Liver (tissue), 9 donors: ENCODE data around the gene AMER2. TPM values are rescaled to one million over a fixed set of nuclear protein-coding genes. Genes with fewer than 3 reads are reported as not detected.

Experiments
- DNase-seq: peaks from one replicate; pipeline ENCODE4 v3.0.0-alpha.2; 2017; ENCODE audit warnings: low spot score
- H3K27ac ChIP-seq, 2 donors: one replicate each; pipeline ENCODE4 v1.7.0; 2013; ENCODE audit warnings: inconsistent platforms in 2 of 2, low read length in 2 of 2, control low read depth in 1 of 2, low read depth in 1 of 2, mild to moderate bottlenecking in 1 of 2
- H3K27me3 ChIP-seq, 4 donors: one replicate each; pipeline versions ENCODE4 v1.6.1 to v1.7.0; 2013; ENCODE audit warnings: low read length in 3 of 4, inconsistent platforms in 1 of 4, mild to moderate bottlenecking in 1 of 4, moderate library complexity in 1 of 4; ENCODE audit not compliant: control insufficient read depth in 4 of 4, insufficient read depth in 4 of 4
- H3K36me3 ChIP-seq, 4 donors: one replicate each; pipeline versions ENCODE4 v1.6.1 to v1.7.0; 2013; ENCODE audit warnings: low read length in 3 of 4, mild to moderate bottlenecking in 3 of 4, low read depth in 1 of 4, moderate library complexity in 1 of 4; ENCODE audit not compliant: control insufficient read depth in 4 of 4, insufficient read depth in 3 of 4
- H3K4me1 ChIP-seq, 4 donors: one replicate each; pipeline versions ENCODE4 v1.6.1 to v1.7.0; 2013; ENCODE audit warnings: low read length in 3 of 4, mild to moderate bottlenecking in 3 of 4, moderate library complexity in 1 of 4; ENCODE audit not compliant: control insufficient read depth in 4 of 4, insufficient read depth in 4 of 4
- H3K4me3 ChIP-seq, 3 donors: one replicate each; pipeline versions ENCODE4 v1.6.1 to v1.7.0; 2013; ENCODE audit warnings: low read length in 3 of 3, control low read depth in 1 of 3, low read depth in 1 of 3, mild to moderate bottlenecking in 1 of 3
- H3K9ac ChIP-seq, 2 donors: one replicate each; pipeline ENCODE4 v1.7.0; 2013; ENCODE audit warnings: low read length in 2 of 2, mild to moderate bottlenecking in 2 of 2, moderate library complexity in 2 of 2, control low read depth in 1 of 2, low read depth in 1 of 2
- H3K9me3 ChIP-seq, 4 donors: one replicate each; pipeline versions ENCODE4 v1.6.1 to v1.7.0; 2013; ENCODE audit warnings: low read length in 3 of 4; ENCODE audit not compliant: control insufficient read depth in 4 of 4
- ATF3 ChIP-seq: IDR thresholded peaks from 2 replicates; pipeline ENCODE4 v1.6.1; 2016; ENCODE audit warnings: antibody characterized with exemption
- CTCF ChIP-seq: fragments of 150-350 bp; IDR thresholded peaks from 2 replicates; pipeline ENCODE4 v1.5.1; 2017; ENCODE audit warnings: improper control_type of control experiment, low read depth, low read length; ENCODE audit not compliant: missing input control
- EGR1 ChIP-seq, 2 donors: IDR thresholded peaks; 2 replicates each; pipeline ENCODE4 v1.6.1; 2016 to 2018; ENCODE audit warnings: antibody characterized with exemption in 2 of 2, low read depth in 2 of 2
- FOXA1 ChIP-seq: IDR thresholded peaks from 2 replicates; pipeline ENCODE4 v1.6.1; 2016; ENCODE audit warnings: antibody characterized with exemption
- FOXA2 ChIP-seq: IDR thresholded peaks from 2 replicates; pipeline ENCODE4 v1.6.1; 2016; ENCODE audit warnings: antibody characterized with exemption
- GABPA ChIP-seq, 2 donors: IDR thresholded peaks in 1 of 2; conservative IDR thresholded peaks in 1 of 2; 2 replicates each; pipeline ENCODE4 v1.6.1; 2016; ENCODE audit warnings: antibody characterized with exemption in 2 of 2, mild to moderate bottlenecking in 1 of 2, moderate library complexity in 1 of 2
- HNF4G ChIP-seq: IDR thresholded peaks from 2 replicates; pipeline ENCODE4 v1.6.1; 2016; ENCODE audit warnings: antibody characterized with exemption
- MAX ChIP-seq: IDR thresholded peaks from 2 replicates; pipeline ENCODE4 v1.6.1; 2016; ENCODE audit warnings: antibody characterized with exemption
- NR2F2 ChIP-seq: IDR thresholded peaks from 2 replicates; pipeline ENCODE4 v1.6.1; 2016; ENCODE audit warnings: antibody characterized with exemption
- REST ChIP-seq: IDR thresholded peaks from 2 replicates; pipeline ENCODE4 v1.6.1; 2016; ENCODE audit warnings: antibody characterized with exemption, mild to moderate bottlenecking
- RXRA ChIP-seq, 2 donors: IDR thresholded peaks; 2 replicates each; pipeline ENCODE4 v1.6.1; 2017 to 2018; ENCODE audit warnings: antibody characterized with exemption in 2 of 2, mild to moderate bottlenecking in 1 of 2
- SP1 ChIP-seq: IDR thresholded peaks from 2 replicates; pipeline ENCODE4 v1.6.1; 2018; ENCODE audit warnings: antibody characterized with exemption, mild to moderate bottlenecking
- YY1 ChIP-seq: IDR thresholded peaks from 2 replicates; pipeline ENCODE4 v1.6.1; 2016; ENCODE audit warnings: antibody characterized with exemption, mild to moderate bottlenecking
- ZBTB33 ChIP-seq: IDR thresholded peaks from 2 replicates; pipeline ENCODE4 v1.6.1; 2016; ENCODE audit warnings: antibody characterized with exemption
- WGBS: extraction: QIAGEN DNeasy Blood & Tissue Kit; methylation state at CpG from one replicate; pipeline ENCODE4 v1.1.7; 2013; 5-methylcytosine and 5-hydroxymethylcytosine counted together
- polyA plus RNA-seq, 2 donors: library from polyadenylated mRNA; stranded (reverse) in 1 of 2; unstranded in 1 of 2; fragments of 200-250 nt in 1 of 2; fragments of >200 nt in 1 of 2; fragmentation: Nextera tagmentation in 1 of 2; extraction: Ambion mirVana in 1 of 2; gene quantifications; one replicate each; pipeline versions ENCODE4 v1.2.1 to v1.2.3, GENCODE V29; 2013 to 2015
- total RNA-seq, 2 donors: library from RNA; depleted of rRNA; stranded (reverse); fragments of >200 nt; gene quantifications; one replicate each; pipeline ENCODE4 v1.2.3, GENCODE V29; 2014
- donor health status: healthy.
- donor health status: healthy.
- donor health status: healthy.
- donor health status: healthy.
- donor health status: healthy.

Gene AMER2
- total and polyA plus RNA-seq, 4 donors: not detected

- no peak overlapping the region for H3K27ac ChIP-seq
- no peak overlapping the region for H3K9ac ChIP-seq
- no peak for DNase-seq
- 82% methylated on average over 2 of the region's 2 CpGs for WGBS
- H3K4me3 ChIP-seq: no peak overlapping the region
- no peaks in the 10 kb centered on the region for H3K36me3 ChIP-seq
- H3K4me1 ChIP-seq: no peaks in the 10 kb centered on the region
- no peaks in the 10 kb centered on the region for H3K9me3 ChIP-seq
- TF ChIP-seq RXRA (IDR thresholded peaks at IDR 0.05): no peak
- no peak for TF ChIP-seq CTCF
- TF ChIP-seq YY1: no peak
- H3K27me3 ChIP-seq: peaks cover 0 to 2% (median 0%) of the 10 kb centered on the region in 4 donors
Measured at GRCh38 chr13:25157681-25158080, 14.4 kb downstream of the AMER2 start.

GRCh38 chr13:25153736-25154135 lies 18.4 kb downstream of the AMER2 start:
- Histone ChIP-seq H3K4me1 (no peaks in the 10 kb centered on the region), H3K27me3 (peaks cover 0 to 3% (median 0%) of the 10 kb centered on the region in 4 donors), H3K36me3 (no peaks in the 10 kb centered on the region), H3K9ac (no peak overlapping the region), H3K9me3 (no peaks in the 10 kb centered on the region), H3K4me3 (no peak overlapping the region), H3K27ac (no peak overlapping the region)
- TF ChIP-seq EGR1 (IDR thresholded peaks at IDR 0.05; ENCODE audit: low read depth in 2 of 2) (no peak), NR2F2 (no peak), CTCF (no peak), SP1 (no peak), GABPA (IDR thresholded peaks at IDR 0.05 in 1 of 2, conservative IDR thresholded peaks at IDR 0.05 in 1 of 2) (no peak), FOXA2 (no peak), FOXA1 (no peak), REST (no peak), ZBTB33 (no peak), MAX (no peak), RXRA (IDR thresholded peaks at IDR 0.05) (no peak), HNF4G (no peak), ATF3 (no peak)
- 38% methylated on average over 2 of the region's 2 CpGs for WGBS
- DNase-seq: no peak
